HG03196 (cell line): Measurements from ENCODE around the gene BCAS4.

Source experiments
- ATAC-seq: cut with Tn5 transposase; IDR thresholded peaks from one replicate; pipeline ENCODE4 v1.9.1; 2021; ENCODE audit not compliant: unreplicated experiment

The BCAS4 gene

DNA sequence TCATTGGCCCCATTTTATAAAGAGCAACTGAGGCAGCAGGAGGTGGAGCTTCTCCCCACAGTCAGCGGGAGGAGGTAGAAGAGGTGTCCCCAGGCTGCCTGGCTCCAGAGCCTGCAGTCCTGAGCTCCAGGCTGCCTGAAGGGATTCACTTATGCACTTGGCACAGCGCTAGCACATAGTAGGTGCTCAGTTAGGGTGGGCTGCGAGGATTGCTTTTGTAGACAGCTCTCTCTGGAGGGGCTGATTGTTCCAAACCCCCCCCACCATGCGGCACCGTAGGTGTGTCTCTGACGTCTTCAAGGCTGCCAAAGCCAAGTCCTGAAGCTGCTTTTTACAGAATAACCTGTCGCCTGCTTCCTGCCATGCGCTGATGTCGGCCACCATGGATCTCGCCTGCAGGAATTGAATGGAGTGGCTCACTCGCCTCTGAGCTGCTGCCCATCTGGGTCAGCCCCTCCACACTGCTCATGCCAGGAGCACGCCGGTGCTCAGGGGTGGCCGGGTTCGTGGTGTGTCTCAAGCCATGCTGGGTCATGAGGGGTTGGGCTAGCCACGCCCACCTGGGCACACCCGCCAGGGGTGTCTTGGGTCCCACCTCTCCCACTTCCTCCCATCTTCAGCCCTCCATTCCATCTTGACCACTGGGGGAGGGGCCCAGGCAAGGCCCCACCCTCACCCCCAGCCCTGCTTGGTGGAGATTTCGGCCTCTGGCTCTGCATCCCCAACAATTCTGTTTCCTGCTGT is 59.8 kb downstream of the BCAS4 start:
- no peak for ATAC-seq

DNA sequence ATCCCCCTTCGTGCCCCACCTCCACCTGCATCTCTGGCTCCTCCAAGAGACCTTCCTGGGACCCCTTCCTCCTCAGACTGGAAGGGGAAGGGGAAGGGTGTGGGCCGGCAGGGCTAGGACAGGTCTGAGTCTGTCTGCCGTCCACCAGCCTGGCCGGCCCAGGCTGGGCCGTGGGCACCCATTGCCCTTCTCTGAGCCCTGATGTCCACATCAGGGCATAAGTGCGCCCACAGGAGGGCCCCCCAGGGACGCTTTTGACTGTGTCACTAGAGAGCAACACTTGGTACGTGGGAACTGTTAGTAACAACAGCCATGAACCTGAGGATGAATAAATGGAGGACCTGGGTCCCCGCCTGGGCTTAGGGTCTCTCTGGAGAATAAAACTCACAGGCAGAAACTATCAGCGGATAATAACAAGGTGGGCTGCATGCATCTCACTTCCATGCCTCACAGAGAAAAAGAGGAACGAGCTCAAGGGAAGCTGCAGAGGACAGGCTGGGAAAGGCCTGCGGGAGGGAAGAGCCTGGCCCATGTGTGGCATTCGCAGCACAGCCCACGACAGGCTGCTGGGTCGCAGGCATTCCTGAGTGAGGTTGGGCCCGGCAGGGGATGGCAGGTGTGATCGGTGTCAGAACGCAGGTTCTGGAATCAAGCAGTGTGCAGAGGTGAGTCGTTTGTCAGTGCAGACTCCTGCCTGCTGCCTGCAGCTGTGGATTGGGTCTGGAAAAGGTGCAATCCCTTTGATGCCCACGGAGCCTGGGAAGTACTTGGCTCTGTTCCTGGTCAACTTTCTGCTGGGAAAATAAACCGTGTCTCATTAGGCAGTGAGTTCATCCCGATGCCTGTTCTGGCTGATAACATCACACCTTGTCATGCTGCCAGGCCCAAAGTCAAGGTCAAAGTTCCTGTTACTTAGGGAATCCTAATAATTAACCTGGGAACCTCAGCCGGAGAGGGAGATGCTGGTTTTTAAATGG is 60.9 kb downstream of the BCAS4 start:
- no peak for ATAC-seq

DNA sequence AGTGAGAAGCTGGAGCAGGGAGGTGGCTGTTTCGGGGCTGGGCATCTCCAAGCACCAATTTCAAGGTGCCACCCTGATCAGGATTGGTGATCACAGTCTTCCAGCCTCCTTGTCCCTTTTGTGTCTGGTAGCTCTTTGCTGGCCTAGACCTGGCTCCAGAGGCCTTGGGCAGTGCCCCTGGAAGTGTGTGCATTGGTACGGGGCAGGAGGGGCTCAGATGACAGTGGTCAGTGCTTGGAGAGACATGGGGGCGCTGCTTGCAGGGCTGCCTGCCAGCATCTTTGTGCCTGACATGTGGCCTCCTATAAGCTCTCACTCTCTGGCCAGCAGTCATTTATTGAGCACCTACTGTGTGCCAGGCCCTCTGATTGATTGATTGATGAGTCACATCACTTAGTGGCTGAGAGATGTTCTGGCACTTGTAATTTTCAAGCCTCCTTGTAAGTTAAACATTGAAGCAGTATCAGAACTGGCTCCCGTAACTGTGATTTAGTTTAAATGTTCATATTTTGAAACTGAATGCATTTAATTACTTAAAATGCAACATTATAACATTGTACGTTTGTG is 61.7 kb downstream of the BCAS4 start:
- ATAC-seq, result no peak

DNA sequence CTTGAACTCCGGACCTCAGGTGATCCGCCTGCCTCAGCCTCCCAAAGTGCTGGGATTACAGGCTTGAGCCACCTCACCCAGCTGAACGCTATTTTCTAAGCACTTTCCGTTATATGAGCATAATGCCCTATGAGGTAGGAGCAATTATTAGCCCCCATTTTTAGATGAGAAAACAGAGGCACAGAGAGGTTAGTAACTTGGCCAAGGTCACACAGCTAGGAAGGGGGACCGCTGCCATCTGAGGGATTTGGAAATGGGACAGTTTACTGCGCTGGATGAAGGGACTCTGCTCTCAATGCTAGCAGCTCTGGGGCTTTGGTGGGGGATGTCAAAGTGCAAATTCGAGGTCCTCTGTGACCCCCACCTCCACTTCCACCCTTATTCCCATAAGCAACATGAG is 62.5 kb downstream of the BCAS4 start:
- no peak for ATAC-seq

DNA sequence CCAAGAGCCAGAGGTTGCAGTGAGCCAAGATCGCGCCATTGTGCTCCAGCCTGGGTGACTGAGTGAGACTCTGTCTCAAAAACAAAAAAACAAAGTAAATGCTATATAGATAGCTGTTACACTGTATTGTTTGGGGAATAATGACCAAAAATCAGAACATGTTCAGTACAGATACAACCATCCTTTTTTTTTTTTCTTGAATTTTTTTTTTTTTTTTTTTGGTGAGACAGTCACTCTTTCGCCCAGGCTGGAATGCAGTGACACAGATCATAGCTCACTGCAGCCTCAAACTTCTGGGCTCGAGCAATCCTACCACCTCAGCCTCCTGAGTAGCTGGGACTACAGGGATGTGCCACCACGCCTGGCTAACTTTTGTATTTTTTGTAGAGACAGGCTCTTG is 63.7 kb downstream of the BCAS4 start:
- no peak for ATAC-seq

DNA sequence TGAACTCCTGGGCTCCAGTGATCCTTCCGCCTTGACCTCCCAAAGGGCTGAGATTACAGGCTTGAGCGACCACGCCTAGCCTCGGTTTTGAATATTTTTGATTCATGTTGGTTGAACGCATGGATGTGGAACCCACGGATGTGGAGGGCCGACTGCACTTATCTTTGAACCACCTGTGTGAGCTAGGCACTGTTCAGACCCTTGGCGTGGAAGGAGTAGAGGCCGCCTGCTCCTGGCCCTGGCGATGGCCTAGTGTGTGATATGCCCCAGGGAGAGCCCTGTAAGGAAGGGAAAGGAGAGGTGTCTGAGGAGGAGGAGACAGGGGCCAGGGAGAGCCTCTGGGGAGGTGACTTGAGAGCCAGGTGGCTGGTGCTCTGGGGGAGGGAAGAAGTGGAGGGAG is 64.3 kb downstream of the BCAS4 start:
- no peak for ATAC-seq

DNA sequence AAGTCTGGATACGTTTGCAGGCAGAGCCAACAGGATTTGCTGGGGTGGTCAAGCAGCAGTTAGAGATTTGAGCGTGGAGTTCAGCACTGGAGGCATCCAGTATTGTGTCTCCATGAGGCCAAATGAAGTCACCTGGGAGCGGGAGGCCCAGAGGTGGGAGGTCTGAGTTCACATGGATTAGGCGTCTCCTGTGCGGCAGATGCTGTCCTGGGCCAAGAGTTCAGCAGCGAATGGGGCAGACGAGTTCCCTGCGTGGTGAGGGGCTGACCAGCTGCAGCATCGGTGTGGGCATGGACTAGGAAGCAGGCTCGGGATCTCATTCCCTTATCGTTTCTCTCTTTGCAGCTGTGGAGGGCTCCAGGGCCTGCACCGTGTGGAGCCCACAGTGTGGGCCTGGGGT is 66.2 kb downstream of the BCAS4 start:
- no peak for ATAC-seq

DNA sequence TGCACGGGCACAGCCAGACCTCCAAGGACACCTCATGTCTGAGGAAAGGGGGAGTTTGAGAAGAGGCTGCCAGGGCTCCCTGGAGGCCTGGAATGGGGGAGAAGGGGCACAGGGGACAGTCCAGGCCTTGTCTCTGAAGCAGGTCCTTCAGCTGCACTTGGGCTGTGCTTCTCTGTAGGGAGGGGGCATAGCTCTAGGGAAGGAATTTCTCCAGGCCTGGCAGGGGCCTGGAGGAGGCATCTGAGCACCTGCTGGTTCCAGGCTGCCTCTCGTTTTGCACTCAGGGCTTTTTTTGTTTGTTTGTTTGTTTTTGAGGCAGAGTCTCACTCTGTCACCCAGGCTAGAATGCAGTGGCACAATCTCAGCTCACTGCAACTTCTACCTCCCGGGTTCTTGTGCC is 67.7 kb downstream of the BCAS4 start:
- ATAC-seq, result no peak

DNA sequence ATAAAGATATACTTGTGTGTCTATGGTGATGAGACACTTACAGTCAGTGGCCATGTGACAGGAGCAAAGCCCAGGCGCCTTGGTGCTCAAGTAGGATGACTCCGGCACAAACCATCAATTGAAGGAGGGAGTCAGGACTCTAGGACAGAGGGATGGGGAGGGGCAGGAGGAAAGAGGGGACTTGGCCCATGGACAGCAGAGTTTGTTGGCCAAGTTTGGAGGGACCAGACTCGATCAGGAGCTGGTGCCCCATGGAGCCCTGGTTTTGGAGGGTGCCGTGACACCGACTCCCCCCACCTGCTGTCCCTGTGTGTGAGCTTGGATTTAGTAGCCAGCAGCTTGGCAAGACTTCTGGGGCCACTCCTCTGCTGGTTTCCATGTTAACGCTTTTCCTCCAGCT is 70.3 kb downstream of the BCAS4 start:
- no peak for ATAC-seq

DNA sequence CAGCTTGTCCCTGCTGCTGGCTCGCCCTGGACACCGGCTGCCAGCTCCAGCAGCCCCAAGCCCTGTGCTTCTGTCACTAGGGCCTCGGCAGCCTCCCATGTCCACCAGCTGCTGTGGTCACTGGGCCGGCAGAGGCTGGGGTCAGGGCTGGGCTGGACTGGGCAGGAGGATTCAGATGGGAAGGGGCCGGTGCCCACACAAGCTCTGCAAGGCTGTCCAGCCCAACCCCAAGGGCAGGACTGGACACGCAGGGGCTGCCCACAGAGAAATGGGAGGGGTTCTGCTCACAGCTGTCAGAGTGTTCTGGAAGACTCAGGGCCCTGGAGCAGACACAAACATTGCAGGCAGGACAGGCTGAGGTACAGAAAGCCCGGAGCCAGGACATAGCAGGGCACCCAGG is 70.7 kb downstream of the BCAS4 start:
- no peak for ATAC-seq

DNA sequence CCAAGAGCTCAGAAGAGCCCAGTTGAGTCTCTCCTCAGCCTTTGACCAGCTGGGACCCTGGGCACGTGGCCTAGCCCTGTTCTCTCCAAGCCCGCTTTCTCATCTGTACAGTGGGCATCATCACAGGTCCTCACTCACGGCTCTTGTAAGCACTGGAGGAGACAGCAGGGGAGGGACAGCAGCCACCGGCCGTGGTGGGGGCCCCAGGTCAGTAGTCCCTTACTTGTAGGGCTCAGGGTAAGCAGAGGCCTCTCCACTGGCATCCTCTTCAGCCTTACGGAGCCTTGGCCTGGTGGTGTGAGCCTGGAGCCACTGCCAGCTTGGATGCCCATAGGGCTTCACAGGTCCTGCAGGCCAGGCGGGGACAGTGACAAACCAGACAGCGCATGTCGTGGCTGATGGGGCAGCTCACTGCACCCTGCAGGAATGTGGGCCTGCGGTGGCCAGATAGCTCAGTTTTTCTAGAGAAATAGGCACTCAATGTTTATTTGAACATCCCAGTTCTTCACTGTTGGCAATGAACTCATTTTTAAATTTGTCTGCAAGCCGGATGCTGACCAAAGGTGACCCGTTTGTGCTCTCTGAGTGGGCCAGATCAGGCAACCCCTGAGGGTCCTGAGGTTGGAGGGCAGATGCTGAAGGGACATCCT is 71.3 kb downstream of the BCAS4 start:
- no peak for ATAC-seq

DNA sequence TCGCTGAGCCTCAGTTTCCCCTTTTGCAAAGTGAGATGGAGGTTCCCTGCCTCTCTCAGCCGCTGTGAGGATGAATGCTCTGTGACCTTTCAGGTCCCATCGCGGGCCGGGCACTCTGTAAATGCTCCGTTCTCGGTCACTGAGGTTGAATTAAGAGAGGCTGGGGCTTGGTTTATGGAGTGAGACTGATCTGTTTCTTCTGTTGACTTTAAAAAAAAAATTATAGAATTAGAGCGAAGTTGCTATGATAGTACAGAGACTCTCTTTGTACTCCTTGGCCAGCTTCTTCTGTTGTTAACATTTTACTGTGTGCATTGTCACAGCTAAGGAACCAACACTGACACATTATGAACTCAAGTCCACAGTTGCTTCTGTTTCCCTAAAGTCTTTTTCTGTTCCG is 72.0 kb downstream of the BCAS4 start:
- ATAC-seq, result no peak

DNA sequence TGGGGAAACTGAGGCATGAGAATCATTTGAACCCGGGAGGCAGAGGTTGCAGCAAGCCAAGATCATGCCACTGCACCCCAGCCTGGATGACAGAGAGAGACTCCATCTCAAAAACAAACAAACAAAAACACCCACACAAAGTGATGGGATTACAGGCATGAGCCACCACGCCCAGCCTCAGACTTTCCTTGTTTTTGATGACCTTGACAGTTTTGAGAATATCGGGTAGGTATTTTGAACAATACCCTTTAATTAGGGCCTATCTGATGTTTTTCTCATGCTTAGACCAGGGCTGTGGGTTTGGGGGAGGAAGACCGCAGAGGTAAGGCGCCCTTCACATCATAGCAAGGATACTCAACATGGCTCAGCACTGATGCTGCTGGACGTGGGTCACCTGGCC is 72.9 kb downstream of the BCAS4 start:
- ATAC-seq, result no peak

DNA sequence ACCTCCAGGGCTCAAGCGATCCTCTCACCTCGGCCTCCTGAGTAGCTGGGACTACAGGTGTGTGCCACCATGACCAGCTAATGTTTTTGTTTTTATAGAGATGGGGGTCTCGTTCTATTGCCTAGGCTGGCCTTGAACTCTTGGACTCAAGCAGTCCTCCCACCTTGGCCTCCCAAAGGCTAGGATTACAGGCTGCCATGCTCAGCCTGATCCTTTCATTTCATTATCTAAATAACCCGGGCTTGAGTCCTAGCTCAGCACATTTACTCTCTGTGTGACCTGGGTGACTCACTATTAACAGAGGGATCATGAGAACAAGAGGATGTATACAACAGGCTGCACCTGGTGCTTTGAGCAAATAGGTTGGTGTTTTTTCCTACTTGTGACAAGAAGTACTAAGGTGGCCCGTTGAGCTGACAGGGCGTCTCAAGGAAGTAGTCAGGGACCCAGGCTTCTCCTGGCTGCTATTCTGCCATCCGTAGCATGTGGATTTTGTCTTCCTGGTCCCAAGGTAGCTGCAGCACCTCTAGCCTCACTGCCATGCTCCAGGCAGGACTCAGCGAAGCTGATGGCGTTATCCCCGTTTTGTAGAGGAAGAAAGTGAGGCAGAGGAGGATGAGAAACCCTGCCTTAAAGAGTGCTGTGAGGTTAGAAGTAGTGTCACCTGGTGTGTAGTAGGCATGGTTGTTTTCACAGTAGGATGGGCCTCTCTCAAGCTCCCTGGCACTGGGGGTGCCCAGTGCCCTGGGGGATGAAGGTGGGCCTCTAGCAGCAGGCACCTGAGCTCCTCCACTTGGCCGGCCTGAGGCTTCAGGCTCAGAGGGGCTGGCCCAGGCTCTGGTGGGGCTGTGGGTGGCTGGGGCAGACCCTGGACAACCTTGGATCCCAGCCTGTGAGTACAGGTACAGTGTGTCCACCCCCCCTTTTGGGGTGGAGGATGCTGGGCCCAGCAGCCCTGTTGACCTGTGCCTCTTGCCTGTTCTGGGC is 73.9 kb downstream of the BCAS4 start:
- ATAC-seq, result no peak

DNA sequence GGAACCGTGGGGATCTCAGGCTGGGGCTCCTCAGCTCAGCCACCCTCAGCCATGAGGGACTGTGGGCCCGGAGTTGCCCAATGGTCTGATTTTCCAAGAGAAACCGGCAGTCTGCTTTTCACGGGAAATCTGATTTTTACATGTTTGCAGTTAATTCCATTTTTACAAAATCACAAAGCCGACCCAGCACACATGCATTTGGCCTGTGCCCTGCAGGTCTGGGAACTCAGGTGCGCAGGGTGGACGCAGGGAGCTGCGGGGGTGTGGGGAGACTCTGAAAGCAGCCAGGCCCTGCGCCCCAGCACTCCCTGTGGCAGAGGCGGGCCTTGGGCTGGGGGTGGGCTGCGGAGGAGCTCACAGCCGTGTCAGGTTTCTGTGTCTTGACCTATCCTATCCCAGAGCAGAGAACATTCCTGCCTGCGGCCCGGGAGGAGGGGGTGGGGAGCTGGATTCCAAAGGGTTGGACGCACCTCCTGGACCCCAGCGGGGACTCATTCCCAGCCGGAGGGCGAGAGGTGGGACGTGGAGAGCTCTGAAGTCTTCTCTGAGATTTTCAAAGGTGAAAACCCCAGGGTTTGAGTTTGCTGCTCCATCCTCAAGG is 75.8 kb downstream of the BCAS4 start:
- ATAC-seq, result no peak

DNA sequence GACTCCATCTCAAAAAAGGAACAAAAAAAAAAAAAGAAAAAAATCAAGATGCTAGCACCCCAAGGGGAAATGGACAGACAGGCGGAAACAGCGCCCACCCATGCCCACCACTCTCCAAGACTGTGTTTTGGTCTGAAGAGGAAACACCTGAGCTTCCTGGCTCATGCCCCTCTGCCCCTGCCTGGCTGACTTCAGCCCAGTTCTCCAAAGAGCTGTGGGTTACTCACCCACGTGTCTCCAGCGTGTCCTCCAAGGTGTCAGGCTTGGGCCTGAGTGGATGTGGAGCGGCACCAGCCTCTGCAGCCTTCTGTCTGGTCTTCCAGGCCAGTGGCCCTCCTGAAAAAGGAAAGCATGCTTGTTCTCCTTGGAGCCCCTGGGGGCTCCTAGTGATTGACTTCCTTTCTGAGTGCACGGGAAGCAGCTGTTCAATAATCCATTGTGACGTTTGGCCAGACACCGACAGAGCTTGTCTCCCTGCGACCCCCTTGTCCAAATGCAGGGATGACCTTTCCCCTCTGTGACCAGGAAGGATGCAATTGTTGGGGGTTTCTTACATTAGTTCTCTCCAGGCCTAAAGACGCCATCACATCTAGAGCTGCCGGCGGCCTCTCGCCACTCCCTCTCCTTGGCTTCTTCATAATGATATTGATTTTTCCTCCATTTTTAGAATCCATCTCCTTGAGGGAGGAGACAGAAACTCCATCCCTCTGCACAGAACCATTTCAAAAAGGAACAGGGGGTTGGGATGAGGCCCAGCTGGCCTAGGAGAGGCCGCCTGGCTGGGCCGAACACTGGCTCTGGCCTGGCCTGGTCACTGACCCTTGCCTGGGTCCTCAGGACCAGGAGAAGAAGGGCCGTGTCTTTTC is 77.9 kb downstream of the BCAS4 start:
- no peak for ATAC-seq

DNA sequence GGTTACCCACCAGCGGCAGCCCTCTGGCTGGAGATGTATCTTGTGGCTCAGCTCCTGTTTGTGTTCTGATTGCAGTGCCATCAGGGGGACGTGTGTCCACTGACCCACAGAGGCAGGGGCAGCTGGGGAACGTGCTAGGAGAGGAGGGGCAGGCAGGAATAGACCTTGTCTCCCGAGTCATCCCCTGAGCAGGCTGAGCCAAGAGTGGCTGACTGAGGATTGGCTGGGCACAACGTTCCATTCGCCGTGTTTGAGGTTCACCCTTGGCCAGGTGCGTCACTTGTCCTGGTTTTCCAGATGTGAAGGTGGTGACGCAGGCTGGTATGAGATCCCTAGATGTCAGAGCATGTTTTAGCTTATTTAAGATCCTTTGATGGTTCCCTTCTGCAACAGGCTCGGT is 78.7 kb downstream of the BCAS4 start:
- ATAC-seq, result no peak

DNA sequence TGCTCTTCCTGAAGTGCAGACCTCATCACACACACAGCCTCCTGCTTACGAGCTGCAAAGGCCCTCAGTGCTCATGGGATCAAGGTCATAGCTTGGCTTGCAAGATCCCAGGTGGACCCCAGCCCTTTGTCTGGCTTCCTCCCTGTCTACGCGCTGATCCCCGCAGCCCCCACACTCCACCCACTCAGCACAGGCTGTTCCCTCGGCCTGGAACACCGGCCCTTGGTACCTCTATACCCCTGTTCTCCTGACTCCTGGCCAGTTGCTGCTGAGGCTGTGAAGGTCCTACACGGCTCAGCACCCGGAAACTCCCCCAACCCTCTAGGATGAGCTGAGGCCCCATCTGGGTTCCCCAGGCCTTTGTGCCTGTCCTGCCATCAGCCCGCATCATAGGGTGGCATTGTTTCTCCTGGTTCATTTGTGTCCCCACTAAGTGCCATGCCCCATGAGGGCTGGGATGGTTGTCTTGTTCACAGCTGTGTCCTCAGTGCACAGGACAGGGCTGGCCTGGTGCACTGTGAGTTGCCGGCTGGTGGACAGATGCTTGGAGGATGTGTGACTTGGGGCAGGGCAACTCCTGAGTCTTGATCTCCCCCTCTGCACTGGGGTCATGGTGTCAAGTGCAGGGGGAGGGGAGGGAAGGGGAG is 79.4 kb downstream of the BCAS4 start:
- ATAC-seq, result no peak
